HG03108 (cell line): ENCODE measurements around the gene ROR2.

Source experiments
- ATAC-seq: cut with Tn5 transposase; IDR thresholded peaks from one replicate; pipeline ENCODE4 v1.9.1; 2021; ENCODE audit warnings: moderate library complexity; ENCODE audit not compliant: unreplicated experiment

Gene ROR2

DNA sequence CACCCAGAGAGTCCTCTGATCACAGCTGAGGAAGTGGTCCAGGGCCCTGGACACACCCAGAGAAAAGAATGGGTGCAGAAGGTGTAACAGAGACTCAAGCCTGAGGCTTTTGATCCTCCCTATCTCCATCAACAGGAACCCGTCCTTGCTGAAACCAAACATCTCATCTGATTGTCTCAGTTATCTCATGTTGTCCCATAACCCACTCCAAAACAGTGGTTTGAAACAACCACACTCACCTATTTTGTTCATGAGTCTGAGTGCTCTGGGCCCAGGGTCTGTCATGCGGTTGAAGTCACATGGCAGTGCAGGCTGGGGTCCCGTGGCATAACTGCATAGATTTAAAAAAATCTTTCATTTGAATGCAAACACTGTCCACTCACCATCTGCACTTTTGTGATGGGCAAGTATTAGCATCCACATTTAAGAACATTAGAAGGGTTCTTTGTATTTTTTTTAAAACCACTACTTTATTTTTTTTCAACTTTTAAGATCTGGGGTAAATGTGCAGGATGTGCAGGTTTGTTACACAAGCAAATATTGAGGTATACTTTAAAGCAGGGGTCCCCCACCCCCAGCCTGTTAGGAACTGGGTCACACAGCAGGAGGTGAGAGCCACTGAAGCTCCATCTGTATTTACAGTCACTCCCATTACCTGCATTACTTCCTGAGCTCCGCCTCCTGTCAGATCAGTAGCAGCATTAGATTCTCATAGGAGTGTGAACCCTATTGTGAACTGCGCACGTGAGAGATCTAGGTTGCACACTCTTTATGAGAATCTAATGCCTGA lies 255.8 kb downstream of the ROR2 start:
- ATAC-seq = no peak

DNA sequence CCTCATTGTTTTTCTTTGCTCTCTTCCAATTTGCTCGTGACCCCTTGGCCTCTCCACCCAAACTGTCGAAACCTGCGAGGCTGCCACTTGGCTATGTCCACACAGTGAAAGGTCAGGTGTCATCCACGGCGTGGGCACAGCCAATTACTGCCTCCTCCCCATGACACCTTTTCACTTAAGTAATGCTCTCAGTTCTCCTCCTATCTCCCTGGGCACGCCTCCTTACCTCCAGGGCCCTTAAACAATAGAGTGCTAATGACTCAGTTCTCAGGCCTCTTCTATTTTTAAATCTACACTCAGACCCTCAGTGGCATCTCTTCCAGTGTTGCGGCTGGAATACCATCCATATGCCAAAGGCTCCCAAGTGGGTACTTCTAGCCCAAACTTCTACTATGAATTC lies 256.8 kb downstream of the ROR2 start:
- ATAC-seq = no peak

DNA sequence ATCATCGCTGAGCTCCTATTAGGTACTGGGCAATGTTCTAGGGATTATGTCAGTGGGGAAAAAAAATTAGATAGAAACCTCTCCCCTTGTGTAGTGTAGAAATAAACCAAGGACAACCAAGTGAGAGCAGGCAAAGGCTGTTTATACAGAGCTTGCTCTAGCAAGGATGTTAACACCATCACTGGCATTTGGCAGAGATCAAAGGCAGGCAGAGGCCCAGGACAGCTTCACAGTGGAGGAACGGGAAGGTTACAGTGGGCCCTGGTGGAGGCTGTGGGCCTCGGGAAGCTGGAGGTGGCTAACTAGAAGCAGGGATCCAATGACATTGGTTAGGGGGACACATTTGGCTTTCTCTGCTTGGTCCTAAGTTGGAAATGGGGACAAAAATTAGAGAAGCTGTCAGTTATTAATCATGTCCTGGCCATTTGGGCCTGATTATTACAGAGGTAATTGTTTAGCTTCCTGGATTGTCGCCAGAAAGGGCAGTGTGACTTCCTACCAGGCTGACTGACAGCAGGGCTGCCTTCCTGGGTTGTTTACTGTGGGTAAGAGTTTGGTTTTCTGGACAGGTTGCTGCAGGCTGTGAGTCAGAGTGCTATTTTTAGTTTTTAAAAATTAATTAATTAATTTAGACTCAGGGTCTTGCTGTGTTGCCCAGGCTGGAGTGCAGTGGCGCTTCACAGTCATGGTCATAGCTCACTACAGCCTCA lies 259.3 kb downstream of the ROR2 start:
- ATAC-seq = no peak

DNA sequence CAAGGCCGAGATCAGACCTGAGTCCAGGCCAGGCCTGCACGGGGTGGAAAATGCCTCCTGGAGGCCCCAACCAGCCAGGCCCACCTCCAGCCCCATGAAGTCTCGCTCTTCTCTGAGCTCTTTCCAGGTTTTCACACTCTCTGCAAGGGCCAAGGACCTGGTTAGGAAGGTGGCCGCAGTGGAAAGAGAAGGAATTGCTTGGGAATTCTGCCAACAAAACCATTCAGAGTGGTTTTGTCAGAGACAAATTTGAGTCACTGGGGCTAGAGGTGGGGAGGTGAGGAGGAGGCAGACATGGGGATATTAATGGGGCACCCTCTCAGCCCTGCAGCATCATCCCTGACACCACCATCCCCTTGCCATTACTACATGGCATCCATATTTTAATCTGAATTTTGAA lies 261.0 kb downstream of the ROR2 start:
- ATAC-seq = no peak

DNA sequence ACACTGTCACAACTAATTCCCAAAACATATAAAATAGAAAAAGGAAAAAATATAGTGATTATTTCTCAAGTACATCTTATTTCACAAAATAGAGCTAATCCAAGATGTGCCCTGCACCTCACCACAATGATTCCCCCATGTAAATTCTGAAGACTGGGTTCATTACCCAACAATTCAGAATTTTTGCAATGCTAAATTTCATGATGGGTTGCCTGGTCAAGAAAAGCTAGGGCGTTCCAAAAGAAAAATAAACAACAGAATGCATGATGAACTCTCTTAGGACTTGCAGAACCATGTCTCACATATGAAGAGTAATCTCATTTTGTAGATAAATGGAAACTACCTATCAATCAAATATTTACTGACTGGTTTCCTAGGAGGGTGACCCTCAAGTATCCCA lies 266.8 kb downstream of the ROR2 start:
- ATAC-seq = no peak

DNA sequence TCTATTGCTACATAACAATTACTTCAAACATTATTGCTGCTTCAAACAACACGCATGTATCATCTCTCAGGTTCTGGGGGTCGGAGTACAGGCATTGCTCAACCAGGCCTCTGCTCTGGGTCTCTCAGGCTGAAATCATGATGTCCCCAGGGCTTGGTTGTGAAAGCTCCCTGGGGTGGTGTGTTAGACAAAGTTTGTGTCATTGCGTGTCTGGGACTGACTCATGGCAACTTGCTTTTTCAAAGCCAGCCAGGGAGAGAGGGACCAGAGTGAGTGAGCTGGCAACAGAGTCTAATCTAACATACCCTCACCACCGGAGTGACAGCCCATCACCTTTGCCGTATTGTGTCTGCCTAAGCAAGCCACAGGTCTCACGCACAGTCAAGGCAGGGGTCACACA lies 267.2 kb downstream of the ROR2 start:
- ATAC-seq = no peak

DNA sequence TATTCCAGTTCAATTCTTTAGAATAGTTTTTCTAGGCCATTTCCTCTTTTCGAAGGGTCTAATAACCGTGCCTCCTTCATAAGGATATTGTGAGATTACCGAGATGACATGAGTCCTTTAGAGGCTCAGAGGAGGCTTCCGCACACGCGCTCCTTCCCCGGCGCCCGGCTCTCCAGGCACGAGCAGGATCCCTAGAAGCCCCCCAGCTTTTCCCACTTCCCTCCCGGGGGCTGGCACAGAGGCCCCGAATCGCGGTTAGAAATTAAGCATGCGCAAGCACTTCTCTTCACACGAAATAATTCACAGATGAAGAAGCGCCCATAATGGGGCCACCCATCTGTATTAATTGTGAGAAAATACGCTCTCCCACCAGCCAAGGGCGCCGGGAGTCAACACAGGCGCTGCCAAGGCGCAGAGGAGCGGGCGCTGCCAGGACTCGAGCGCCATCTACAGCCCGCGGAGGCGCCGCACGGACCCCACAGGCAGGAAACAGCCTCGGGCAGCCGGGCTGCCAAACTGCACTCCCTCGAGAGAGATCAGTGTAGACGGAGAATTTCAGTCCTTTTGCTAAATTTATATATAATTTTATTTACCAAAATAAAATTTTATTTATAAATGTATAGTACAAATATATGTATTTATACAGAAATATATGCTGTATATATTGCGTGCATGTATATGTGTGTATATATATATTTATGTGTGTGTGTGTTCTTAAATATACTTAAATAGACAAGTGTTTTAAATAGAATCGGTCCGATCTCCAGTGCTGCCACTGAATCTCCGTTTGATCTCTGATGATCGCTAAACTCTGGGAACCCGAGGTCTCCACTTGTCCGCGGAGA lies 268.3 kb downstream of the ROR2 start:
- peak; percentile 61 for ATAC-seq

DNA sequence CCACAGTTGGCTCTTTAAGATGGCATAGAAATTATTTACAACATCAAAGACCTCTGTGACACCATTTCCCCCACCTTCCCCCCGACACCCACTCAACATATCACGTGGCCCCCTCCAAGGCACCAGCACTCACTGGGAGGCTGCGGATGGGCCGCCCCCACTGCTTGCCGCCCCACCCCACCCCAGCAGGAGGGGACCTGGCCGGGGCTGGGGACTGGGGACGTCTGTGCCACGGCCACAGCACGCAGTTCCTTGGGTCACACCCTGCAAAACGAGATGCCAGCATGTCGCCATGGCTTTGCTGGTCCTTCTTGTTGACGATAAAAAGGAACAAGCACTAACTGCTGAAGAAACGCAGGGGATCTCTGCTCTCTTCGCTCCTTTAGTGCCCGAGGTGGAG lies 269.0 kb downstream of the ROR2 start:
- no peak for ATAC-seq

DNA sequence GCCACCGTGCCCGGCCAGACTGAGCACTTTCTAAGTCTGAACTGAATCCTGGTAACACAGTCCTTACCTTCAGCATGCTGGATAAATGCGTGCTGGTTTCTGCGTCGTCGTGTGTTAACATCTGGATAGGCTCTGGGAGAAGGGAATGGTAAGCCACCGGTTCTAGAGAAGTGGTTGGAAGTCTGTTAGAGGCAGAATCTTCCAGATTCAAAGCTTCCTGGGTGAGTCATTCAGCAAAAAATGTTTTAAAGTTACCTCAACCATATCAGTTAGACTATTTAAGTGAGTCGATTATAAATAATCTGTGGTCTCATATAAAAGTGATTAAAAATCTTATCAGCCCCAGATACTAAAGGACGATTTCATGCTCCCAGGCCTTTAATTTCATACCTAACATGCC lies 269.9 kb downstream of the ROR2 start:
- ATAC-seq = no peak

DNA sequence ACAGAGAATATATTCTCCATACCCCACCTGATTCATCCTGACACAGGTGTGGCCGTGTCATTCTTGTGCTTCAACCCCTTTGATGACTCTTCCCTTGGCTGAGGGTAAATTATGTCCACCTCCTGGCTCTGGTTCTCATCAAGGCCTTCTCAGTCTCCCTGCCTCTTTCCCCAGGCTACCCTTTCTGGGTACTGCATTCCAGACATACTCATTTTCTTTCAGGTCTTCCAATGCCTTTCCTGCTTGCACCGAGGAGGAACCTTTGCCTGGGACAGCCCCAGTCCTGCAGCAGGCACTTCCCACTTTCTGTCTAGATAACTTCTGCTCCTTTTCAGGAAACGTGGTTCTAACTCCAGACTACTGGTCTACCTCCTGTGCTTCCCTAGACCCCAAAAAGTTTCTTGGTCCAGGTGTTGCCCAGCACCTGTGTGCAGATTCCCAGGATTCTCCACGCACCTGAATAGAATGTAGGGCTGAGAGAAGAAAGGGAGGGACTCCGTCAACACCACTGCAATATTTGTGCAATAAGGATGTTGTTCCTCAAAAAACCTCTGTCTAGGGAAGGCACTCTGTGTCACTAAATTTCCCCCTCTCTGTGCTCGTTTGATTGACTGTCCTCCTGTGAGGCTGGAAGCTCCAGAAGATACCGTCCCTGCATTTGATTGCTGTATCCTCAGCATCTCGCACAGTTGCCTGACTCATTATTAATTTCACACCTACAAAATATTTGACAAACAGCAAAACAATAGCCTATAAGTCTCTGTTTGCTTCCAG lies 271.0 kb downstream of the ROR2 start:
- no peak for ATAC-seq

DNA sequence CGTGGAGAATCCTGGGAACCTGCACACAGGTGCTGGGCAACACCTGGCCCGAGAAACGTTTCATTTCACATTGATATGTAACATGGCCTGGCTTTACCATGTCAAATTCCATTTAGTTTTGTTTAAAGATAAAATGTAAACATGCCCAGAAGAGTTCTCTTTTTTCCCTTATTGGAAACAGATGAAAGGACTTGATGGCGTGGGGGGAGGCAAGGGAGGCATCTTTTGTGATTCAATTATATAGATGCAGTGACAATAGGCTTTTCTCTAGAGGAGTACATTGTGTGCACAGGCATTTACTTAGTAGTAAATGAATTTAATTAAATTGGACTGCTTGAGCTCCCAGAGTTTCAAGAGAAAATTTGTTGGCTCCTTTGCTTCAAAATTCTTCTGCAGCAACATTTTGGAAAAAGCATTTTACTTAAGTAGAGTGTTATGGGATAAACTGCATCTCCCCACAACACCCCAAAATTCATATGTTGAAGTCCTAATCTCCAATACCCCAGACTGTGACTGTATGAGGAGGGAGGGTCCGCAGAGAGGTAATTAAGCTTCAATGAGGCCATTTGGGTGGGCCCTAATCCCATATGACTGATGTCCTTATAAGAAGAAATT lies 272.1 kb downstream of the ROR2 start:
- ATAC-seq = no peak

DNA sequence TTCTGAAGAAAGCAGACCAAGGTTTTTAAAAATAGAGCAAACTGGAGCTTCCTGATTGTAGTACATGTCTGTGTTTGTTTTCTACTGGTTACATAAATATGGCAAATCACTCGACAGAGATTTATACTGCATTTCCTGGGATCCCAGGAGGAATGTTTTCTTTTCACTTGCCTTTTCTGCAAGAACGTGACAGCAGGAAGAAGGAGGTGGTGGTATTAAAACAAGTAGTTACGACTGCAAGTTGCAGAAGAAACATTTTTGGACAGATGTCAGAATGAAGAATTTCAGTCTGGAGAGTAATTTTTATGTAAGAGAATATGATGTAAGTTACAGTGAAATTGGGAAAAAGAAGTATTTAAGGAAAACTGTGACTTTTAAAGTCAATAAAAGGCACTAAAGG lies 272.7 kb downstream of the ROR2 start:
- ATAC-seq = no peak

DNA sequence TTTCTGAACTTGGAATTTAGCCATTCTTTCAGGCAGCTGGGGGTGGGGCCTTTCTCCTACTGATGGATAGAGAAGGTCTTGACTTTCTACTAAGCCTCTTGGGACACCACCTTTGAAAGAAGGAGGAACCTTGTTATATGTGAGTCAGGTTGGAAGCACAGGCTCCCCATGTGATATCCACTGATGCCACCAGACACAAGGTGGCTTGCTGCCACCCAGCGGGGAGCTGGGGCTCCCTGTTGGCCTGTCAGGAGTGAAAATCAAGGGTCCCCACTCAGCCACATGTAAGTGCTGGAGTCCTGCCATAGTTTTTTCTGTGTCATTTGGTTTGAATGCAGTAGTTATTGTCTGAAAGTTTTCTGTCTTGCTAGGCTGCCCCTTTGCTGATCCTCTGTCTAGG lies 274.0 kb downstream of the ROR2 start:
- ATAC-seq = no peak

DNA sequence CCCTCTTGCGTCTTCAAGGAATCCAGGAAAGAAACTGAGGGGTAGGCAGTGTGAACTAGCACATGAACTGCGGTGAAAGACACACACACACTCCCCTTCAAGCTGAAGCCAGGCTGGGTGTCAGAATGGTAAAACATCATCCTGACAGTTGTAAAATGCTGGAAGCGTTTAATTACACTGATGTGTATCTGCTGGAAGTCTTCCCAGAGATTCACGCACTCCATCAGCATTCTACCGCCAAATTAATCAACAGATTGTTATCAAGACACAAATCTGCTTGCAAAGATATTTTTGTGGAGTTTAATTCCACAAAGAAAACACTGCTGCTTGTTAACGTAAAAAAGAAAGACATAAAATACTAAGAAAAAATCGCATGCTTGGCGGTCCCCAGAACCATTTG lies 285.4 kb downstream of the ROR2 start:
- no peak for ATAC-seq

DNA sequence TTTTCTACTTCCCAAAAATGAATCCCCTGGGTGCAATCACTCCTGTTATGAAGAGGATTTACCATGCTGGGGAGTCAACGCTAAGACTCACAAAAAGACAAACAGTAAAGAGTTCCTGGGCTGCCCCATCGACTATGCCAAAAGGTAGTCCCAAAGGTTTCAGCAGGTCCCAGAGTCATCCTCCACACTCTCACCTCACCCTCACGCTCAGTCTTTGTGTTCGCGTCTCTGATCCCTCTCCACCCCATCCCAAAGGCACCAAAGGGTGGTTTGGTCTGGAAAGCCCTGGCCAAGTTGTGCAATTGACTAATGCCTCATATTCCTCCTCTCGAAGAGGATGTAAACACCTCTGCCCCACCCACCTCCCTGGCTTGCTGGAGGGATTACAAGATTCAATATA lies 286.2 kb downstream of the ROR2 start:
- ATAC-seq = no peak

DNA sequence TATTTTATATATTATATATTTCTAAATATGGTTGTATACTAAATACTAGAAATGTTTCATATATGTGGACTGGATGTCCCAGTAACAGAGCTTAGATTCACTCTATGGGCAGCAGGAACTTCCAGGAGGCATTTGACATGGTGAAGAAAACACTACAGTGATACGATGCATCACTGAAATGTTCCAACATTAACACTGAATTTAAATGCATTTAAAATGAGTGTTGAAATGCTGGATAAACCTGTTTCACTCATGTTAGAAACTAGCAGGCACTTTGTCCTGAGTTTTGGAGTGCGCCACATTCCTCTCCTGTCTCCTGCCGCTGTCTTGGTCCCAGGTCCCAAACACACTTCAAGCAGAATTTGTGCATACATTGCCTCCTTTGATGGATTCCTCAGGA lies 288.6 kb downstream of the ROR2 start:
- no peak for ATAC-seq

DNA sequence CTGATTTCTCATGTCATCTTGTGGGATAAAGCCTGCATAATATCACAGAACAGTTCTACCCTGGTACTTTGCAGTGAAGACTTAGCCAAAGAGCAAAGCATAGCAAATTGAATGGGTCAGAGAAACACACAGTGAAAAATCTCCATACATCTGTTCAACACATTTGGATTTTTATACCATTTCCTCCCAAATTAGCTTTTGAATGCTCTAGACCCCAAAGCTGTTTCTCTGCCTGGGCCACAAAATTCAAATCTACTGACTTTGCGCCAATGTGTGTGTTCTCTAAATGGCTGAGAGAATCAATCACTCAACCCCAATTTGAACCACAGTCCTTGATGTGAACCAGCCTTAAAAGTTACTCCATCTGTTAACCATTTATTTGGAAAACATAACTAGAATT lies 289.5 kb downstream of the ROR2 start:
- ATAC-seq = no peak

DNA sequence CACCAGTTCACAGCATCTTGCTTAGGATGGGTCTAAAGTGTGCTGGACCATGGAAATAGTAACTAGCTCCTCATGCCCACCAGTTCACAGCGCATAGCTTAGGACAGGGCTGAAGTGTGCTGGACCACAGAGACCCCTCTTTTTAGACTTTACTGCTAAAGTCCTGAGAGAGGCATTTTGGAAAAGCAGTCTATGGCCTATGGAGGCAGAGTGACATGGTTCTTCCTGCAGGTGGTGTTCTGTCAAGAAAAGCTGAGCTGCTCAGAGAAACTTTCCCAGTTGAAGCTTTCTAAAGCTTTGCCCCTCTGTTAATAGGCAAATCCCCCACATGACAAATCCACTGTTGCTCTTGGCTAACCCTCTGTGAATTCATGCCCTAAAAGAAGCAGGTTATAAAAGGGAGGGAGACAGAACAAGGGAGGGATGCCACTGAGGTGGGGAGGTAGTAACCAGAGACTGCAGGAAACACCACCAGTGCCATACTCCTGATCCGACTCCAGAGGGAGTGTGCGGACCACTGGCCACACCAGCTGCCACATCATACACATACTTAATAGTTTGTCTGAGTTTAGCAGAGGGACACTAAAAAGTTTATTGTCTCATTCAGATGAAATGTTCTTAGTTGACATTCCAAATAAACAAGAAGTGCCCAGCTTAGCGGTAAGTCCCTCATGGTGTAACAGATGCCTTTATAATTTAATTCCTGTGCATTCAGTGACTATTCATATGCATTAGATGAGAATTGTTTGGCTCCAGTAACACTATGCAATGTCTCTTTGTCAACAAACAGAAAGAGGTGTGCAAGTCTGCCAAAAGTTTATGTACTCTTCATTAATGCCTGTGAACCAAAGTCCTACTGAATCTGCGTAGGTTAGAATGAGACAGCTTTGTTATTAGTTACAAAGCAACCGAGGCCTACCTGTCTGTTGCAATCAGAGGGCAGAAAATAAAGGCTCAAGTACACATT lies 290.2 kb downstream of the ROR2 start:
- no peak for ATAC-seq

DNA sequence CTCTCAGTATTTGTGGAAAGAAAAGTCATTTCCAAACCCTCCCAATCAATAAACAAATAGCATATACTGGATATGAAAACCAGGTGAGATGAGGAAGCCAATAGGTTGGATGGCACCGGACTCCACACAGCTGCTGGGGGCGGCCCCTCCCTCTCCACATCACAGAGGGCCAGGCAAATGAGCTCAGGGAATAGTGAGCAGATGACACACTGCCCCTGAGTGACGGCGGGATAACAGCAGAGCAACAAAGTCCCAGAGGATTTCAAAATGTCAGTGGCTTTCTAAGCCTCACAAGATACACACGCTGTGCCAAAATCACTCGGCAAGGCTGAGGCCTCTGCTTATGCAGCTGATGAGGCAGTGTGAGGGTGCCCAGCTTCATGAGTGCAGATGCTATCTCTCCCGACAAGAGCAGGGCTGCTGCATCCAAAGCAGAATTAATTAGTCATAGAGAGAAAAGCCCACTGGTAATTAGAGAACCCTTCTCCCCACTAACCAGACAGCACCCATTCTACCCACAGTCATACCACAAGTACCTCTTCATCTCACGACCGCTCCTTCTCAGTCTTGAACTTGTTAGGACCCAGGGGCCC lies 291.4 kb downstream of the ROR2 start:
- ATAC-seq = no peak
